SK-N-SH (cell line): ENCODE results near the gene ATIC.

Source experiments
- CHD2 ChIP-seq: fragments of 150-350 bp; IDR thresholded peaks from 2 replicates; pipeline ENCODE4 v1.6.1; 2018; ENCODE audit warnings: low read length; ENCODE audit not compliant: partially characterized antibody
- GABPA ChIP-seq: IDR thresholded peaks from 2 replicates; pipeline ENCODE4 v1.4.0; 2012; ENCODE audit warnings: low read depth, mild to moderate bottlenecking
- MXI1 ChIP-seq: IDR thresholded peaks from 2 replicates; pipeline ENCODE4 v1.6.1; 2012; ENCODE audit warnings: mild to moderate bottlenecking, low read depth, low read length, improper control_type of control experiment
- NFIC ChIP-seq: IDR thresholded peaks from 2 replicates; pipeline ENCODE4 v1.4.0; 2012; ENCODE audit warnings: borderline replicate concordance
- RAD21 ChIP-seq: IDR thresholded peaks from 2 replicates; pipeline ENCODE4 v1.6.1; 2012; ENCODE audit warnings: mild to moderate bottlenecking, low read length
- REST ChIP-seq: IDR thresholded peaks from 2 replicates; pipeline ENCODE4 v1.6.1; 2012; ENCODE audit warnings: mild to moderate bottlenecking, low read depth, low read length, moderate library complexity
- RFX5 ChIP-seq: IDR thresholded peaks from 2 replicates; pipeline ENCODE4 v1.6.1; 2012; ENCODE audit warnings: mild to moderate bottlenecking, improper control_type of control experiment, low read length
- TAF1 ChIP-seq: IDR thresholded peaks from 2 replicates; pipeline ENCODE4 v1.6.1; 2012; ENCODE audit warnings: low read depth, mild to moderate bottlenecking, low read length, moderate library complexity, borderline replicate concordance
- TEAD4 ChIP-seq: IDR thresholded peaks from 2 replicates; pipeline ENCODE4 v1.4.0; 2012; ENCODE audit warnings: mild to moderate bottlenecking, borderline replicate concordance; ENCODE audit not compliant: insufficient read depth
- TF ChIP-seq, protein P1 (sequence below): fragments of 150-350 bp; IDR thresholded peaks from 2 replicates; pipeline ENCODE4 v1.6.1; 2017; ENCODE audit warnings: antibody characterized with exemption, low read length, low read depth, borderline replicate concordance
- TF ChIP-seq, protein P2 (sequence below): fragments of 200-600 bp; sonication (generic); IDR thresholded peaks from 2 replicates; pipeline ENCODE4 v1.6.1; 2017; ENCODE audit warnings: antibody characterized with exemption, mild to moderate bottlenecking, moderate library complexity

GRCh38 chr2:215272918-215273317 is 38.9 kb upstream of the ATIC start:
- TF ChIP-seq, protein P1, sequence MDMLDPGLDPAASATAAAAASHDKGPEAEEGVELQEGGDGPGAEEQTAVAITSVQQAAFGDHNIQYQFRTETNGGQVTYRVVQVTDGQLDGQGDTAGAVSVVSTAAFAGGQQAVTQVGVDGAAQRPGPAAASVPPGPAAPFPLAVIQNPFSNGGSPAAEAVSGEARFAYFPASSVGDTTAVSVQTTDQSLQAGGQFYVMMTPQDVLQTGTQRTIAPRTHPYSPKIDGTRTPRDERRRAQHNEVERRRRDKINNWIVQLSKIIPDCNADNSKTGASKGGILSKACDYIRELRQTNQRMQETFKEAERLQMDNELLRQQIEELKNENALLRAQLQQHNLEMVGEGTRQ, result no peak
- TF ChIP-seq, protein P2, sequence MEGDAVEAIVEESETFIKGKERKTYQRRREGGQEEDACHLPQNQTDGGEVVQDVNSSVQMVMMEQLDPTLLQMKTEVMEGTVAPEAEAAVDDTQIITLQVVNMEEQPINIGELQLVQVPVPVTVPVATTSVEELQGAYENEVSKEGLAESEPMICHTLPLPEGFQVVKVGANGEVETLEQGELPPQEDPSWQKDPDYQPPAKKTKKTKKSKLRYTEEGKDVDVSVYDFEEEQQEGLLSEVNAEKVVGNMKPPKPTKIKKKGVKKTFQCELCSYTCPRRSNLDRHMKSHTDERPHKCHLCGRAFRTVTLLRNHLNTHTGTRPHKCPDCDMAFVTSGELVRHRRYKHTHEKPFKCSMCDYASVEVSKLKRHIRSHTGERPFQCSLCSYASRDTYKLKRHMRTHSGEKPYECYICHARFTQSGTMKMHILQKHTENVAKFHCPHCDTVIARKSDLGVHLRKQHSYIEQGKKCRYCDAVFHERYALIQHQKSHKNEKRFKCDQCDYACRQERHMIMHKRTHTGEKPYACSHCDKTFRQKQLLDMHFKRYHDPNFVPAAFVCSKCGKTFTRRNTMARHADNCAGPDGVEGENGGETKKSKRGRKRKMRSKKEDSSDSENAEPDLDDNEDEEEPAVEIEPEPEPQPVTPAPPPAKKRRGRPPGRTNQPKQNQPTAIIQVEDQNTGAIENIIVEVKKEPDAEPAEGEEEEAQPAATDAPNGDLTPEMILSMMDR, result no peak
- TF ChIP-seq CHD2 (no peak), REST (no peak), MXI1 (no peak), RFX5 (no peak), TEAD4 (no peak), NFIC (no peak), RAD21 (no peak), GABPA (no peak), TAF1 (no peak)
